HG02798 (cell line): Measurements from ENCODE around the gene RTP1.
"Not testable (repeated sequence)": the region's sequence is repeated elsewhere in the genome, so short reads cannot be mapped to it uniquely, and the experiment has no call there.

Experiments
- ATAC-seq: cut with Tn5 transposase; IDR thresholded peaks from one replicate; pipeline ENCODE4 v1.9.1; 2021; ENCODE audit warnings: mild to moderate bottlenecking; ENCODE audit not compliant: unreplicated experiment, poor library complexity

Gene RTP1

GRCh38 chr3:187237741-187238140, 40.5 kb downstream of the RTP1 start:
- no peak for ATAC-seq

- ATAC-seq: no peak
Measured at GRCh38 chr3:187238239-187238638, 41.0 kb downstream of the RTP1 start.

- not testable (repeated sequence) for ATAC-seq
Measured at GRCh38 chr3:187238835-187239234, 41.5 kb downstream of the RTP1 start.

GRCh38 chr3:187242435-187242834, 45.1 kb downstream of the RTP1 start:
- ATAC-seq: no peak

- no peak for ATAC-seq
Measured at GRCh38 chr3:187242900-187243299, 45.6 kb downstream of the RTP1 start.

- no peak for ATAC-seq
Measured at GRCh38 chr3:187243933-187244524, 46.7 kb downstream of the RTP1 start.

- no peak for ATAC-seq
Measured at GRCh38 chr3:187247398-187247797, 50.1 kb downstream of the RTP1 start.
